Naive B cell (primary cell): Measurements from ENCODE around the gene MYOM1. TPM values are rescaled to one million over a fixed set of nuclear protein-coding genes. Genes with fewer than 3 reads are reported as not detected.

Experiments used
- ATAC-seq, 2 donors: fragments of 150-1000 bp; cut with Tn5 transposase; 2 replicates each; pipeline ENCODE4 v1.10.0; 2021; ENCODE audit warnings: low read depth in 2 of 2, mild to moderate bottlenecking in 2 of 2, moderate library complexity in 2 of 2
- DNase-seq: peaks from one replicate; pipeline ENCODE4 v3.0.0; 2022
- H3K27ac Mint-ChIP-seq, 6 donors: one replicate each; pipeline ENCODE4 v1.8.0; 2020 to 2022; ENCODE audit warnings: mild to moderate bottlenecking in 6 of 6, mixed read lengths in 6 of 6, moderate library complexity in 5 of 6, inconsistent platforms in 2 of 6
- H3K27me3 Mint-ChIP-seq, 3 donors: one replicate each; pipeline ENCODE4 v1.8.0; 2021 to 2022; ENCODE audit warnings: mixed read lengths in 3 of 3, mild to moderate bottlenecking in 1 of 3
- H3K36me3 Mint-ChIP-seq, 2 donors: one replicate each; pipeline ENCODE4 v1.8.0; 2020 to 2022; ENCODE audit warnings: mixed read lengths in 2 of 2, inconsistent platforms in 1 of 2, mild to moderate bottlenecking in 1 of 2
- H3K4me1 Mint-ChIP-seq, 3 donors: one replicate each; pipeline ENCODE4 v1.8.0; 2020 to 2022; ENCODE audit warnings: mixed read lengths in 3 of 3, inconsistent platforms in 1 of 3, mild to moderate bottlenecking in 1 of 3, moderate library complexity in 1 of 3
- H3K4me3 Mint-ChIP-seq, 8 donors: one replicate each; pipeline ENCODE4 v1.8.0; 2020 to 2022; ENCODE audit warnings: mild to moderate bottlenecking in 8 of 8, mixed read lengths in 8 of 8, moderate library complexity in 8 of 8, inconsistent platforms in 2 of 8
- H3K9me3 Mint-ChIP-seq, 7 donors: one replicate each; pipeline ENCODE4 v1.8.0; 2020 to 2022; ENCODE audit warnings: mixed read lengths in 7 of 7, mild to moderate bottlenecking in 5 of 7, inconsistent platforms in 2 of 7, moderate library complexity in 1 of 7
- polyA plus RNA-seq, 6 donors: library from polyadenylated mRNA; unstranded; fragments of 300-500 nt; fragmentation: Illumina TruSeq; gene quantifications; one replicate each; pipeline ENCODE4 v1.2.3, GENCODE V29; 2021; ENCODE audit warnings: low read depth in 6 of 6

Gene MYOM1
- polyA plus RNA-seq, 6 donors from 2014 or later: 0.08 to 1.5 (median 0.85) TPM; not detected in 1

- Mint-ChIP-seq H3K27me3 (no peaks in the 10 kb centered on the region), H3K9me3 (no peaks in the 10 kb centered on the region), H3K4me3 (no peak overlapping the region), H3K27ac (no peak overlapping the region), H3K36me3 (peaks cover 6 to 8% of the 10 kb centered on the region in 2 donors), H3K4me1 (peaks cover 0 to 7% (median 0%) of the 10 kb centered on the region in 3 donors)
- ATAC-seq (no peak), DNase-seq (no peak)
These were observed 102.1 kb downstream of the MYOM1 start for GRCh38 chr18:3117493-3118192.

- no peak for DNase-seq
- ATAC-seq: no peak
- H3K27me3 Mint-ChIP-seq: no peaks in the 10 kb centered on the region
- H3K4me3 Mint-ChIP-seq: no peak overlapping the region
- peaks cover 6 to 8% of the 10 kb centered on the region in 2 donors for H3K36me3 Mint-ChIP-seq
- H3K9me3 Mint-ChIP-seq: no peaks in the 10 kb centered on the region
- H3K4me1 Mint-ChIP-seq: peaks cover 0 to 7% (median 0%) of the 10 kb centered on the region in 3 donors
- H3K27ac Mint-ChIP-seq: peak overlapping the region in 1 of 6 donors; percentile 72
These were observed 104.2 kb downstream of the MYOM1 start for GRCh38 chr18:3115447-3116030.

- Mint-ChIP-seq H3K27me3 (no peaks in the 10 kb centered on the region), H3K4me1 (peaks cover 0 to 7% (median 0%) of the 10 kb centered on the region in 3 donors), H3K9me3 (no peaks in the 10 kb centered on the region), H3K4me3 (no peak overlapping the region), H3K27ac (no peak overlapping the region), H3K36me3 (peaks cover 5 to 7% of the 10 kb centered on the region in 2 donors)
- no peak for DNase-seq
- ATAC-seq: no peak
These were observed 105.3 kb downstream of the MYOM1 start for GRCh38 chr18:3114451-3114850.

- H3K4me1 Mint-ChIP-seq: peaks cover 0 to 7% (median 0%) of the 10 kb centered on the region in 3 donors
- ATAC-seq (no peak), DNase-seq (no peak)
- peak overlapping the region in 1 of 6 donors; percentile 15 for H3K27ac Mint-ChIP-seq
- peaks cover 1 to 2% of the 10 kb centered on the region in 2 donors for H3K36me3 Mint-ChIP-seq
- H3K4me3 Mint-ChIP-seq: no peak overlapping the region
- no peaks in the 10 kb centered on the region for H3K27me3 Mint-ChIP-seq
- H3K9me3 Mint-ChIP-seq: no peaks in the 10 kb centered on the region
These were observed 105.7 kb downstream of the MYOM1 start for GRCh38 chr18:3114026-3114425.

- H3K27me3 Mint-ChIP-seq: no peaks in the 10 kb centered on the region
- no peak overlapping the region for H3K4me3 Mint-ChIP-seq
- peaks cover 0 to 7% (median 0%) of the 10 kb centered on the region in 3 donors for H3K4me1 Mint-ChIP-seq
- no peaks in the 10 kb centered on the region for H3K36me3 Mint-ChIP-seq
- H3K27ac Mint-ChIP-seq: no peak overlapping the region
- ATAC-seq: no peak
- DNase-seq: no peak
- no peaks in the 10 kb centered on the region for H3K9me3 Mint-ChIP-seq
These were observed 108.1 kb downstream of the MYOM1 start for GRCh38 chr18:3111523-3112240.

- H3K4me3 Mint-ChIP-seq: no peak overlapping the region
- no peaks in the 10 kb centered on the region for H3K36me3 Mint-ChIP-seq
- H3K27me3 Mint-ChIP-seq: no peaks in the 10 kb centered on the region
- DNase-seq (no peak), ATAC-seq (no peak)
- H3K4me1 Mint-ChIP-seq: peaks cover 0 to 6% (median 0%) of the 10 kb centered on the region in 3 donors
- H3K27ac Mint-ChIP-seq: no peak overlapping the region
- H3K9me3 Mint-ChIP-seq: no peaks in the 10 kb centered on the region
These were observed 109.6 kb downstream of the MYOM1 start for GRCh38 chr18:3110034-3110752.

- Mint-ChIP-seq H3K27ac (no peak overlapping the region), H3K9me3 (peaks cover 0 to 1% (median 0%) of the 10 kb centered on the region in 7 donors), H3K4me1 (no peaks in the 10 kb centered on the region), H3K4me3 (no peak overlapping the region), H3K27me3 (no peaks in the 10 kb centered on the region), H3K36me3 (no peaks in the 10 kb centered on the region)
- DNase-seq (no peak), ATAC-seq (no peak)
These were observed 112.0 kb downstream of the MYOM1 start for GRCh38 chr18:3107740-3108151.

GRCh38 chr18:3104190-3105054 lies 115.3 kb downstream of the MYOM1 start:
- Mint-ChIP-seq H3K9me3 (peaks cover 0 to 2% (median 0%) of the 10 kb centered on the region in 7 donors), H3K4me3 (no peak overlapping the region), H3K27me3 (no peaks in the 10 kb centered on the region), H3K36me3 (no peaks in the 10 kb centered on the region), H3K27ac (no peak overlapping the region), H3K4me1 (no peaks in the 10 kb centered on the region)
- ATAC-seq (no peak), DNase-seq (no peak)

GRCh38 chr18:3103576-3103975 lies 116.2 kb downstream of the MYOM1 start:
- ATAC-seq (no peak), DNase-seq (no peak)
- Mint-ChIP-seq H3K4me3 (no peak overlapping the region), H3K27ac (no peak overlapping the region), H3K9me3 (peaks cover 0 to 2% (median 0%) of the 10 kb centered on the region in 7 donors), H3K27me3 (no peaks in the 10 kb centered on the region), H3K36me3 (no peaks in the 10 kb centered on the region), H3K4me1 (no peaks in the 10 kb centered on the region)

GRCh38 chr18:3102983-3103382 lies 116.8 kb downstream of the MYOM1 start:
- H3K4me1 Mint-ChIP-seq: no peaks in the 10 kb centered on the region
- H3K27me3 Mint-ChIP-seq: no peaks in the 10 kb centered on the region
- H3K4me3 Mint-ChIP-seq: no peak overlapping the region
- no peaks in the 10 kb centered on the region for H3K36me3 Mint-ChIP-seq
- DNase-seq (no peak), ATAC-seq (no peak)
- peaks cover 0 to 2% (median 0%) of the 10 kb centered on the region in 7 donors for H3K9me3 Mint-ChIP-seq
- H3K27ac Mint-ChIP-seq: no peak overlapping the region

GRCh38 chr18:3100498-3101132 lies 119.2 kb downstream of the MYOM1 start:
- Mint-ChIP-seq H3K4me1 (no peaks in the 10 kb centered on the region), H3K36me3 (no peaks in the 10 kb centered on the region), H3K4me3 (no peak overlapping the region), H3K27me3 (no peaks in the 10 kb centered on the region), H3K27ac (no peak overlapping the region), H3K9me3 (peaks cover 0 to 2% (median 0%) of the 10 kb centered on the region in 7 donors)
- no peak for DNase-seq
- no peak for ATAC-seq

- no peak overlapping the region for H3K4me3 Mint-ChIP-seq
- DNase-seq (no peak), ATAC-seq (no peak)
- H3K36me3 Mint-ChIP-seq: no peaks in the 10 kb centered on the region
- no peaks in the 10 kb centered on the region for H3K27me3 Mint-ChIP-seq
- peaks cover 0 to 1% (median 0%) of the 10 kb centered on the region in 3 donors for H3K4me1 Mint-ChIP-seq
- H3K27ac Mint-ChIP-seq: no peak overlapping the region
- peaks cover 0 to 2% (median 0%) of the 10 kb centered on the region in 7 donors for H3K9me3 Mint-ChIP-seq
These were observed 120.4 kb downstream of the MYOM1 start for GRCh38 chr18:3099327-3099726.
